Measurements from ENCODE around the gene ADCY2.

The ADCY2 gene

GRCh38 chr5:7492371-7492770, 96.4 kb downstream of the ADCY2 start:
- Histone ChIP-seq H3K27ac (replicated peaks) (no peak overlapping the region), H3K27me3 (ENCODE audit: insufficient read depth, poor library complexity, severe bottlenecking) (no peaks in the 10 kb centered on the region), H3K4me3 (replicated peaks; ENCODE audit: insufficient read depth, low read length) (no peak overlapping the region)
- no peak for DNase-seq (ENCODE audit: low read depth in 1 of 2, low spot score in 1 of 2)
- TF ChIP-seq GABPA (IDR thresholded peaks at IDR 0.05; ENCODE audit: low read depth) (no peak), SPI1 (IDR thresholded peaks at IDR 0.05; ENCODE audit: borderline replicate concordance, low read depth) (no peak), POLR2AphosphoS5 (IDR thresholded peaks at IDR 0.05; ENCODE audit: low read depth) (no peak), CTCF (IDR thresholded peaks at IDR 0.05; ENCODE audit: insufficient read depth, low read length) (no peak)
- TF ChIP-seq, protein P1, sequence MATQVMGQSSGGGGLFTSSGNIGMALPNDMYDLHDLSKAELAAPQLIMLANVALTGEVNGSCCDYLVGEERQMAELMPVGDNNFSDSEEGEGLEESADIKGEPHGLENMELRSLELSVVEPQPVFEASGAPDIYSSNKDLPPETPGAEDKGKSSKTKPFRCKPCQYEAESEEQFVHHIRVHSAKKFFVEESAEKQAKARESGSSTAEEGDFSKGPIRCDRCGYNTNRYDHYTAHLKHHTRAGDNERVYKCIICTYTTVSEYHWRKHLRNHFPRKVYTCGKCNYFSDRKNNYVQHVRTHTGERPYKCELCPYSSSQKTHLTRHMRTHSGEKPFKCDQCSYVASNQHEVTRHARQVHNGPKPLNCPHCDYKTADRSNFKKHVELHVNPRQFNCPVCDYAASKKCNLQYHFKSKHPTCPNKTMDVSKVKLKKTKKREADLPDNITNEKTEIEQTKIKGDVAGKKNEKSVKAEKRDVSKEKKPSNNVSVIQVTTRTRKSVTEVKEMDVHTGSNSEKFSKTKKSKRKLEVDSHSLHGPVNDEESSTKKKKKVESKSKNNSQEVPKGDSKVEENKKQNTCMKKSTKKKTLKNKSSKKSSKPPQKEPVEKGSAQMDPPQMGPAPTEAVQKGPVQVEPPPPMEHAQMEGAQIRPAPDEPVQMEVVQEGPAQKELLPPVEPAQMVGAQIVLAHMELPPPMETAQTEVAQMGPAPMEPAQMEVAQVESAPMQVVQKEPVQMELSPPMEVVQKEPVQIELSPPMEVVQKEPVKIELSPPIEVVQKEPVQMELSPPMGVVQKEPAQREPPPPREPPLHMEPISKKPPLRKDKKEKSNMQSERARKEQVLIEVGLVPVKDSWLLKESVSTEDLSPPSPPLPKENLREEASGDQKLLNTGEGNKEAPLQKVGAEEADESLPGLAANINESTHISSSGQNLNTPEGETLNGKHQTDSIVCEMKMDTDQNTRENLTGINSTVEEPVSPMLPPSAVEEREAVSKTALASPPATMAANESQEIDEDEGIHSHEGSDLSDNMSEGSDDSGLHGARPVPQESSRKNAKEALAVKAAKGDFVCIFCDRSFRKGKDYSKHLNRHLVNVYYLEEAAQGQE (IDR thresholded peaks at IDR 0.05; ENCODE audit: insufficient replicate concordance, low read depth), result no peak

DNA sequence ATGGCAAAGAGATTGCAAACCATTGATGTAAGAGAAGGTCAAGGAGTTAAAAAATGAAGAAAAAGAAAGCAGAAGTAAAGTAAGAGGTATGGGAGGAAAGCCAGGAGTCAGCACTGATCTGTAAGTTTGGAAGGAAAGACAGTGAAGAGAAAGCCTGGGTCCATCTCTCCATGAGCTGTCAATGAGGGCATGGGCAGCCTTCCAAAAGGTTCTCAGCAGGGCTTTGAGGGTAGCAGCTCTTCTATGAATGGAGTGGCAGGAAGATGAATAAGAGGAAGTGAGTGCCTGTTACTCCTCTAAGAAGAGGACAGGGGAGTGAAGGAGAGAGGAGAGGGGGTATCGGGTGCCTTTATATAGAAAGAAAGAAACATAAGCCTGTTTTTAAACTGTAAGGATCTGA, 97.1 kb downstream of the ADCY2 start:
- no peaks in the 10 kb centered on the region for H3K27me3 ChIP-seq (ENCODE audit: insufficient read depth, poor library complexity, severe bottlenecking)
- H3K27ac ChIP-seq (replicated peaks), result no peak overlapping the region
- H3K4me3 ChIP-seq (replicated peaks; ENCODE audit: insufficient read depth, low read length), result no peak overlapping the region
- no peak for DNase-seq (ENCODE audit: low read depth in 1 of 2, low spot score in 1 of 2)
- TF ChIP-seq, protein P1 (IDR thresholded peaks at IDR 0.05; ENCODE audit: insufficient replicate concordance, low read depth), result no peak
- 0 out of 2 replicates have a peak, but pooled peaks have one; percentile 8 for TF ChIP-seq SPI1 (IDR thresholded peaks at IDR 0.05; ENCODE audit: borderline replicate concordance, low read depth)
- no peak for TF ChIP-seq POLR2AphosphoS5 (IDR thresholded peaks at IDR 0.05; ENCODE audit: low read depth)

- Histone ChIP-seq H3K4me3 (replicated peaks; ENCODE audit: insufficient read depth, low read length) (no peak overlapping the region), H3K27ac (replicated peaks) (no peak overlapping the region), H3K27me3 (ENCODE audit: insufficient read depth, poor library complexity, severe bottlenecking) (no peaks in the 10 kb centered on the region)
- DNase-seq (ENCODE audit: low read depth in 1 of 2, low spot score in 1 of 2), result no peak
- TF ChIP-seq, protein P1 (IDR thresholded peaks at IDR 0.05; ENCODE audit: insufficient replicate concordance, low read depth), result no peak
- TF ChIP-seq CTCF (IDR thresholded peaks at IDR 0.05; ENCODE audit: insufficient read depth, low read length), result no peak
- TF ChIP-seq POLR2AphosphoS5 (IDR thresholded peaks at IDR 0.05; ENCODE audit: low read depth), result no peak
- peak; percentile 65 for TF ChIP-seq SPI1 (IDR thresholded peaks at IDR 0.05; ENCODE audit: borderline replicate concordance, low read depth)
- TF ChIP-seq GABPA (IDR thresholded peaks at IDR 0.05; ENCODE audit: low read depth), result no peak
Observed at GRCh38 chr5:7493622-7494021, 97.7 kb downstream of the ADCY2 start.

Data from HL-60 (cell line).